ENCODE results near the gene PAN3.

PAN3 gene

GRCh38 chr13:28338742-28339141 lies 200.4 kb downstream of the PAN3 start:
- DNase-seq (ENCODE audit: low spot score) = no peak

DNA sequence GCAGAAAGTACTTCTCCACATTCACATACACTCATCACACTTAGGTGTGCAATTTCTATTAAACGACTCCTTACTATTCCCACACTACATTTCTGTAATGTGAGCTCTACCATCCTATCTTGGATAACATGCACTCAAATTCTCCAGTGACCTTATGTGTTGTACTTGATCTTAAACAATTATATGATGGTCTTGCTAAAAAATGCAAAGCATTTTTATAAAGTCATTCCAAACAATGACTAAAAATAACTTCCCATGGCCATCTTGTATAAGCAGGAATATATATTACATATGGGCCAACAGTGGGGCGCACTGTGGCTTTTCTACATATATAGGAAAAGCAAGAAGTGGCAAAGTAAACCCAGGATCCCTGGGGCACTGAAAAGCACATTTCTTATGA lies 201.1 kb downstream of the PAN3 start:
- no peak for DNase-seq (ENCODE audit: low spot score)

DNA sequence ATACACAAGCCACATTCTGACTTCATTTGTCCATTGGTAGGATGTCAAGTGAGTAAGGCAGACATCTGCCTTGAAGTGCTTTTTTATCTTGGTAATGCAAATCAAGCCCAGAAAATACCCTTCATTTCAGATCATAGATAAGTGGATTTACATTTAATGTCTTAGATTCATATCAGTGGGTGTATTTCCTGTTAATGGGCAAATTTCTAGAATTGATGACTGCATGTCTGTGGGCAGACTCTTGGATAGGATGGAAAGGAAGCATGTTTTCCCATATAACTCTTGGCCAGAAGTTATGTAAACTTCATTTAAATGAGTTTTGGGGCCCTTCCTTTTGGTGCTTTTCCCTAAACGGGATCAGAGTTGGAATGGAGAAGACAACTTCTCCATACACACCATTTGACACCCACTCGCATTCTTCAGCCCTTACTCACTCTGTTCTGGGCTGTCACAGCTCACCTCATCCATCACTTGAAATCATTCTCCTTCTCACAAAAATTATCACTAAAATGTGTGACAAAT lies 202.0 kb downstream of the PAN3 start:
- DNase-seq (ENCODE audit: low spot score) = no peak

DNA sequence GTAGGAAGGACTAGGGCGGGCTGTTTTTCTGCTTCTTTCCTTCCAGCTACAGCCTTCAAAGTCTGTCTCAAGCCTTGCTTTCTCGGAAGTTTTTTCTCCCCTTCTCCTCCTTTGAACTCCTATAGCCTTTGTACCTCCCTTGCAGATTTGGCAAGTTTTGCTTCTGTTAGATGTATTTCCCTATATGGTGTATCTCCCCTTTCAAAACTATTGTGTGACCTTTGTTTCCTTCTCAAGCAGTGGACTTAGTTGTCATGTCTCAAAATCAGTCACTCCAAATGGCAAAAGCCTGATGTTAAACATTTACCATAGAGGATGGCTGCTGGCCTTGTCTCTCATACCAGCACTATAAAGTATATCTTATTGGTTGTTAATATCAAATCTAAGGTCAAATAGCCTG lies 203.9 kb downstream of the PAN3 start:
- no peak for DNase-seq (ENCODE audit: low spot score)

GRCh38 chr13:28344163-28344562 lies 205.8 kb downstream of the PAN3 start:
- DNase-seq (ENCODE audit: low spot score) = no peak

All from pons (tissue), 1 donor.